Keratinocyte (primary cell): ENCODE data around the gene DENND4A. TPM values are rescaled to one million over a fixed set of nuclear protein-coding genes. Genes with fewer than 3 reads are reported as not detected.

Source experiments
- DNase-seq: peaks from one replicate; pipeline ENCODE4 v3.0.0-alpha.2; 2011; ENCODE audit warnings: low read depth, missing footprints, low spot score
- FAIRE-seq: peaks from 2 replicates; lab custom pipeline; 2011; peaks lifted over from hg19 to GRCh38; lab: Jason Lieb, UNC
- H2AFZ ChIP-seq: 2 replicates; pipeline ENCODE4 v1.6.0; 2012; ENCODE audit warnings: low read length, control low read depth, inconsistent platforms; ENCODE audit not compliant: control insufficient read depth
- H3K27ac ChIP-seq: 2 replicates; pipeline ENCODE4 v1.5.1; 2011; ENCODE audit warnings: low read length; ENCODE audit not compliant: control insufficient read depth, insufficient read depth
- H3K27me3 ChIP-seq: 3 replicates; pipeline ENCODE4 v1.6.0; 2011; ENCODE audit warnings: low read length; ENCODE audit not compliant: control insufficient read depth, insufficient read depth; ENCODE audit errors: extremely low read depth
- H3K36me3 ChIP-seq, 2 experiments: 2 replicates in 1 of 2; 3 replicates in 1 of 2; pipeline ENCODE4 v1.5.1; 2011; ENCODE audit warnings: low read length in 2 of 2, mild to moderate bottlenecking in 1 of 2; ENCODE audit not compliant: control insufficient read depth in 2 of 2, insufficient read depth in 2 of 2; ENCODE audit errors: extremely low read depth in 1 of 2
- H3K4me1 ChIP-seq: 3 replicates; pipeline ENCODE4 v1.5.1; 2011; ENCODE audit warnings: low read length; ENCODE audit not compliant: control insufficient read depth, insufficient read depth; ENCODE audit errors: extremely low read depth
- H3K4me2 ChIP-seq: 3 replicates; pipeline ENCODE4 v1.6.0; 2011; ENCODE audit warnings: low read depth, low read length; ENCODE audit not compliant: control insufficient read depth, insufficient read depth; ENCODE audit errors: extremely low read depth
- H3K4me3 ChIP-seq, 3 experiments: fragments of 200-600 bp in 1 of 3; sonication (generic) in 1 of 3; 2 replicates in 2 of 3; 3 replicates in 1 of 3; pipeline ENCODE4 v1.5.1; 2011 to 2016; ENCODE audit warnings: low read length in 3 of 3, mild to moderate bottlenecking in 3 of 3, control low read depth in 2 of 3, inconsistent platforms in 1 of 3, low read depth in 1 of 3, mixed read lengths in 1 of 3, mixed run types in 1 of 3, moderate library complexity in 1 of 3; ENCODE audit not compliant: control insufficient read depth in 2 of 3, insufficient read depth in 2 of 3; ENCODE audit errors: extremely low read depth in 1 of 3
- H3K79me2 ChIP-seq: 2 replicates; pipeline ENCODE4 v1.6.0; 2012; ENCODE audit warnings: low read length; ENCODE audit not compliant: control insufficient read depth, insufficient read depth
- H3K9ac ChIP-seq: 3 replicates; pipeline ENCODE4 v1.6.0; 2011; ENCODE audit warnings: low read length; ENCODE audit not compliant: control insufficient read depth, insufficient read depth; ENCODE audit errors: extremely low read depth
- H3K9me1 ChIP-seq: 3 replicates; pipeline ENCODE4 v1.6.0; 2011; ENCODE audit warnings: low read length; ENCODE audit not compliant: control insufficient read depth, insufficient read depth; ENCODE audit errors: extremely low read depth
- H3K9me3 ChIP-seq: 2 replicates; pipeline ENCODE4 v1.5.1; 2012; ENCODE audit warnings: low read depth, low read length; ENCODE audit not compliant: control insufficient read depth
- H4K20me1 ChIP-seq: 3 replicates; pipeline ENCODE4 v1.6.0; 2011; ENCODE audit warnings: low read length; ENCODE audit not compliant: control insufficient read depth, insufficient read depth; ENCODE audit errors: extremely low read depth
- CTCF ChIP-seq, 3 experiments: IDR thresholded peaks in 1 of 3; conservative IDR thresholded peaks in 1 of 3; optimal IDR thresholded peaks in 1 of 3; 2 replicates in 2 of 3; 3 replicates in 1 of 3; pipeline versions ENCODE3 to v1.5.1; 2011; ENCODE audit warnings: low read length in 3 of 3, mild to moderate bottlenecking in 3 of 3, moderate library complexity in 2 of 3, control low read depth in 1 of 3, inconsistent platforms in 1 of 3; ENCODE audit not compliant: insufficient read depth in 2 of 3; ENCODE audit errors: extremely low read depth in 1 of 3
- EZH2 ChIP-seq: IDR thresholded peaks from one replicate; pipeline ENCODE4 v1.6.1; 2012; ENCODE audit warnings: inconsistent platforms, mild to moderate bottlenecking, low read length, moderate library complexity
- dilution Hi-C: fragments of 300-500 bp; cut with MboI; formaldehyde crosslinking; loops from one replicate; pipeline ENCODE4 v1.7.0; 2020; ENCODE audit warnings: low sequenced_read_pairs; ENCODE audit not compliant: extremely low pct_ligation_motif_present
- polyA plus RNA-seq, 5 experiments: library from polyadenylated mRNA; depleted of rRNA in 3 of 5; stranded (reverse) in 3 of 5; stranded (forward) in 1 of 5; unstranded in 1 of 5; fragments of >200 nt; gene quantifications; 1 replicate in 1 of 5; 2 replicates in 3 of 5; 3 replicates in 1 of 5; pipeline versions ENCODE4 v1.2.1 to v1.2.3, GENCODE V29; 2011 to 2012; ENCODE audit warnings: missing spikeins in 2 of 5, low read depth in 1 of 5, low replicate concordance in 1 of 5

Gene DENND4A
- polyA plus RNA-seq, 1 donor (not counting 4 experiments of a cell fraction or from before 2014, with no cell fraction given): 10.0 TPM

GRCh38 chr15:65821070-65821469, 29.0 kb upstream of the DENND4A start:
- dilution Hi-C loops: no loop called here
- TF ChIP-seq CTCF (optimal IDR thresholded peaks at IDR 0.05 in 1 of 3, IDR thresholded peaks at IDR 0.05 in 1 of 3, conservative IDR thresholded peaks at IDR 0.05 in 1 of 3; ENCODE audit: extremely low read depth in 1 of 3, insufficient read depth in 2 of 3, low read length in 3 of 3): no peak
- TF ChIP-seq EZH2: no peak
- H3K27ac ChIP-seq: no peak overlapping the region
- H3K9ac ChIP-seq: no peak overlapping the region
- FAIRE-seq: no peak
- H3K79me2 ChIP-seq: no peaks in the 10 kb centered on the region
- no peak overlapping the region for H3K4me2 ChIP-seq
- H3K9me3 ChIP-seq: no peaks in the 10 kb centered on the region
- H4K20me1 ChIP-seq: no peaks in the 10 kb centered on the region
- no peaks in the 10 kb centered on the region for H3K36me3 ChIP-seq
- H3K4me1 ChIP-seq: no peaks in the 10 kb centered on the region
- H2AFZ ChIP-seq: no peak overlapping the region
- no peak overlapping the region for H3K4me3 ChIP-seq
- H3K27me3 ChIP-seq: no peaks in the 10 kb centered on the region
- no peaks in the 10 kb centered on the region for H3K9me1 ChIP-seq
- no peak for DNase-seq

- Histone ChIP-seq H3K9me1 (no peaks in the 10 kb centered on the region), H3K79me2 (no peaks in the 10 kb centered on the region), H2AFZ (no peak overlapping the region), H3K36me3 (no peaks in the 10 kb centered on the region), H3K4me2 (no peak overlapping the region), H3K27ac (no peak overlapping the region), H3K27me3 (no peaks in the 10 kb centered on the region), H3K4me1 (no peaks in the 10 kb centered on the region), H3K9ac (no peak overlapping the region), H4K20me1 (no peaks in the 10 kb centered on the region), H3K4me3 (no peak overlapping the region), H3K9me3 (no peaks in the 10 kb centered on the region)
- TF ChIP-seq EZH2: no peak
- TF ChIP-seq CTCF (optimal IDR thresholded peaks at IDR 0.05 in 1 of 3, IDR thresholded peaks at IDR 0.05 in 1 of 3, conservative IDR thresholded peaks at IDR 0.05 in 1 of 3; ENCODE audit: extremely low read depth in 1 of 3, insufficient read depth in 2 of 3, low read length in 3 of 3): no peak
- no peak for DNase-seq
- FAIRE-seq: no peak
- dilution Hi-C loops: no loop called here
These were observed 27.5 kb upstream of the DENND4A start for GRCh38 chr15:65819563-65819960.
